Right lobe of liver (tissue), 4 donors: ENCODE data around the gene FKBP9.

Experiments
- POLR2A ChIP-seq: fragments of 450-650 bp; IDR thresholded peaks from one replicate; pipeline ENCODE4 v1.6.1; 2017; ENCODE audit warnings: antibody characterized with exemption, mild to moderate bottlenecking
- TF ChIP-seq, protein P1 (sequence below), 4 donors: fragments of 200-600 bp in 3 of 4; fragments of 450-650 bp in 1 of 4; IDR thresholded peaks; one replicate each; pipeline versions ENCODE4 v1.5.1 to v1.8.0; 2016 to 2022; ENCODE audit warnings: antibody characterized with exemption in 4 of 4, mild to moderate bottlenecking in 2 of 4
- donor health status: DM: no; HTN: no; CAD: no.
- donor health status: DM: no; HTN: no; CAD: no.
- donor health status: DM: no; HTN: yes; CAD: no.

DNA sequence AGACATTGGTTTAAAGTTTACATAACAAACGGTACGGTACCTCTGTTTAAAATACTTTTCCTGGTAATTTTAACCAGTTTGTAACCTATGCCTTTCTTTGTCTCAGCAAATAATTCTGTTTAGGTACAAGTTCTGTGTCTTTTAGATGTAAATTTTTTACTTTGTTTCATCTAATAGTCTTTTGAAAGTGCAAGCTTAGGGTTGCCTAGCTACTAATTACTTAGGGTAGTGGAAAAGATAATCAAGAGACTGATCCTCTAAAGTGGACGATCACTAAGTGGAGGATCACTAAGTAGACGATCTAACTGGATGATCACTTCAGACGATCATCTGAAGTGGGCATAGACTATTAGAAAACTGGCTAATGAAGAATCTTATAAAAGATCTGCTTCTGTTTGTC, 16.1 kb upstream of the FKBP9 start:
- TF ChIP-seq POLR2A = no peak
- TF ChIP-seq, protein P1, sequence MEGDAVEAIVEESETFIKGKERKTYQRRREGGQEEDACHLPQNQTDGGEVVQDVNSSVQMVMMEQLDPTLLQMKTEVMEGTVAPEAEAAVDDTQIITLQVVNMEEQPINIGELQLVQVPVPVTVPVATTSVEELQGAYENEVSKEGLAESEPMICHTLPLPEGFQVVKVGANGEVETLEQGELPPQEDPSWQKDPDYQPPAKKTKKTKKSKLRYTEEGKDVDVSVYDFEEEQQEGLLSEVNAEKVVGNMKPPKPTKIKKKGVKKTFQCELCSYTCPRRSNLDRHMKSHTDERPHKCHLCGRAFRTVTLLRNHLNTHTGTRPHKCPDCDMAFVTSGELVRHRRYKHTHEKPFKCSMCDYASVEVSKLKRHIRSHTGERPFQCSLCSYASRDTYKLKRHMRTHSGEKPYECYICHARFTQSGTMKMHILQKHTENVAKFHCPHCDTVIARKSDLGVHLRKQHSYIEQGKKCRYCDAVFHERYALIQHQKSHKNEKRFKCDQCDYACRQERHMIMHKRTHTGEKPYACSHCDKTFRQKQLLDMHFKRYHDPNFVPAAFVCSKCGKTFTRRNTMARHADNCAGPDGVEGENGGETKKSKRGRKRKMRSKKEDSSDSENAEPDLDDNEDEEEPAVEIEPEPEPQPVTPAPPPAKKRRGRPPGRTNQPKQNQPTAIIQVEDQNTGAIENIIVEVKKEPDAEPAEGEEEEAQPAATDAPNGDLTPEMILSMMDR (IDR thresholded peaks at IDR 0.05) = no peak
